ENCODE measurements around the gene SASH1. TPM values are rescaled to one million over a fixed set of nuclear protein-coding genes. Genes with fewer than 3 reads are reported as not detected.

Gene SASH1
- total and polyA plus RNA-seq, 8 donors: 5.8 to 82.6 (median 16.3) TPM

DNA sequence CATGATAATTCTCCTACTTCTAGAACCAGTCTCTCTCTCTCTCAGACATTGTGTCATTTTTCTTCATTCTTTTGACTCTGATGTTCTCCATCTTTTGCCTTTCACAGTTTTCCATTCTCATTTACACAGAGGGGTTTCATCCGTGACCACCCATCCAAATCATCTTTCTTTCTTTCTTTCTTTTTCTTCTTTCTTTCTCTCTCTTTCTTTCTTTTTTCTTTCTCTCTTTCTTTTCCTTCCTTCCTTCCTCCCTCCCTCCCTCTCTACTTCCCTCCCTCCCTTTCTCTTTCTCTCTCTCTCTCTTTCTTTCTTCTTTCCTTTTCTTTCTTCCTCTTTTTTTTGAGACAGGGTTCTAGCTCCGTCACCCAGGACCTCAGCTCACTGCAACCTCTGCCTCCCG lies 19.9 kb upstream of the SASH1 start:
- H3K36me3 ChIP-seq: no peaks in the 10 kb centered on the region
- H3K9me3 ChIP-seq: no peaks in the 10 kb centered on the region
- intact Hi-C loops (cut with DNase I; ENCODE audit: low total_unique reads): no loop called here
- TF ChIP-seq CTCF (IDR thresholded peaks at IDR 0.05) (no peak), POLR2AphosphoS5 (IDR thresholded peaks at IDR 0.05) (no peak), EP300 (IDR thresholded peaks at IDR 0.05) (no peak), POLR2A (IDR thresholded peaks at IDR 0.05) (no peak)
- H3K4me3 ChIP-seq: no peak overlapping the region
- no peak for DNase-seq
- no peaks in the 10 kb centered on the region for H3K27me3 ChIP-seq
- WGBS, 5 donors: 91 to 98% (median 94%) methylated on average over 3 of the region's 3 CpGs
- H3K27ac ChIP-seq: no peak overlapping the region
- no peaks in the 10 kb centered on the region for H3K4me1 ChIP-seq

GRCh38 chr6:148323344-148323743 lies 19.3 kb upstream of the SASH1 start:
- intact Hi-C loops (cut with DNase I; ENCODE audit: low total_unique reads): no loop called here
- 52 to 88% (median 69%) methylated on average over 2 of the region's 2 CpGs for WGBS, 5 donors

DNA sequence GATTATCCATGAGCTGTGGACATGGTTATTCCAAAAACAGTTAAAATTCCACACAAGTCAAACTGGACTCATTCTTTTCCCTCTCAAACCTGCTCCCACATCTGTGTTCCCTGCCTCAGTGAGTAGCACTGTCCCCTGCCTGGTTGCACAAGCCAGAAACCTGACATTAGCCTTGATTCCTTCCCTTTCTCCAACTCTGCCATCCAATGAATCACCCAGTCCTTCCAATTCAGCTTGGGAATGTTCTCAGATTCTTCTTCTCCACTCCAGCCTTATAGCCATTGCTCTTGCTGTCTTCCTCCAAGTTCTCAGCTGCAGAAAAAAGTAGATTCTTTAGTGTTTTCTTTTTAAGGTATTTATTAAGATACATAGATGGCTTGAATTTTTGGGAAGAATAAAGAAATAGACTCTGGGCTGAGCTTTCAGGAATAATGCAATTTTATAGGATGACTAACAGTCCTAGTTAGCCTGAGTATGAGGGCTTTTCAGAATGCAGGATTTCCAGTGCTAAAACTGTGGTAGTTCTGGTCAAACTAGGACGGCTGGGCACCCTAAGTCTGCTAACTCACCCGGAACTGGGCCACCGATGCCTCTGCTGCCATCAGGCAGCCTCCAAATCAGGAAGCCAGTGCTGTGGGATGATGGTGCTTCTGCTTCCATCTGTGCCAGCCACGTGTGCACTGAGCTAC lies 18.2 kb upstream of the SASH1 start:
- WGBS, 5 donors: 39 to 64% (median 48%) methylated on average over 4 of the region's 4 CpGs

More at GRCh38 chr6:148323344-148323743, 19.3 kb upstream of the SASH1 start:
- TF ChIP-seq EP300 (IDR thresholded peaks at IDR 0.05) (no peak), POLR2A (IDR thresholded peaks at IDR 0.05) (no peak), POLR2AphosphoS5 (IDR thresholded peaks at IDR 0.05) (no peak), CTCF (IDR thresholded peaks at IDR 0.05) (no peak)
- Histone ChIP-seq H3K4me3 (no peak overlapping the region), H3K36me3 (no peaks in the 10 kb centered on the region), H3K4me1 (no peaks in the 10 kb centered on the region), H3K9me3 (no peaks in the 10 kb centered on the region), H3K27me3 (no peaks in the 10 kb centered on the region), H3K27ac (no peak overlapping the region)
- no peak for DNase-seq

More for the DNA sequence above, 18.2 kb upstream of the SASH1 start:
- Histone ChIP-seq H3K36me3 (no peaks in the 10 kb centered on the region), H3K27ac (no peak overlapping the region), H3K4me3 (no peak overlapping the region), H3K4me1 (peaks cover 0 to 5% (median 3%) of the 10 kb centered on the region in 4 donors), H3K27me3 (no peaks in the 10 kb centered on the region), H3K9me3 (no peaks in the 10 kb centered on the region)
- DNase-seq: no peak
- TF ChIP-seq POLR2AphosphoS5 (IDR thresholded peaks at IDR 0.05) (no peak), POLR2A (IDR thresholded peaks at IDR 0.05) (no peak), CTCF (IDR thresholded peaks at IDR 0.05) (no peak), EP300 (IDR thresholded peaks at IDR 0.05) (no peak)
- intact Hi-C loops (cut with DNase I; ENCODE audit: low total_unique reads): no loop called here
